GM12892 (cell line): ENCODE results near the gene MYO7A.

Source experiments
- POLR2A ChIP-seq: IDR thresholded peaks from 2 replicates; pipeline ENCODE4 v1.6.1; 2011; ENCODE audit warnings: low read depth, low read length, control low read depth
- POLR2AphosphoS5 ChIP-seq: IDR thresholded peaks from 2 replicates; pipeline ENCODE4 v1.6.1; 2011; ENCODE audit warnings: low read depth, low read length, control low read depth

GRCh38 chr11:77135069-77135468 is 7.0 kb downstream of the MYO7A start:
- TF ChIP-seq POLR2A (no peak), POLR2AphosphoS5 (no peak)
